ENCODE measurements around the gene NCBP1.
"Not testable (repeated sequence)": the region's sequence is repeated elsewhere in the genome, so short reads cannot be mapped to it uniquely, and the experiment has no call there.

NCBP1 gene

GRCh38 chr9:97682242-97682641 is 48.6 kb downstream of the NCBP1 start:
- no peak for DNase-seq

DNA sequence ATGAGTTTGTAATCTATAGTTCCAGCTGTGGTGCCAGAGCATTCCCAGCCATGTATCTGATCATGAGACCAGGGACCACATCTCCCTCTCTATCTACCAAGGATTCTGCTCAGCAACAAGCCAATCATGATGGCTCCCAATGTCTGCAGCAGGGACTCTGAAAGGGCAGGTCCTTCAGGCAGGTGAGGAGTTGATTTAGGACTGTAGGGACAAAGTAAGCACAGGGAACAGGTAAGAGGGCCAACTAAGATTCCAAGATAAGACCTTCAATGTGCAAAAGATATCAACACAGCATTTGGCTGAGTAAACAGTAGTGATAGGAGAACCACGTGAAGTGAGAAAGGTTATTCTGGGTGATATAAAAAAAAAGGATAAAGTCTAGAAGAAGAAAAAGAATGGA is 55.0 kb downstream of the NCBP1 start:
- DNase-seq: no peak

DNA sequence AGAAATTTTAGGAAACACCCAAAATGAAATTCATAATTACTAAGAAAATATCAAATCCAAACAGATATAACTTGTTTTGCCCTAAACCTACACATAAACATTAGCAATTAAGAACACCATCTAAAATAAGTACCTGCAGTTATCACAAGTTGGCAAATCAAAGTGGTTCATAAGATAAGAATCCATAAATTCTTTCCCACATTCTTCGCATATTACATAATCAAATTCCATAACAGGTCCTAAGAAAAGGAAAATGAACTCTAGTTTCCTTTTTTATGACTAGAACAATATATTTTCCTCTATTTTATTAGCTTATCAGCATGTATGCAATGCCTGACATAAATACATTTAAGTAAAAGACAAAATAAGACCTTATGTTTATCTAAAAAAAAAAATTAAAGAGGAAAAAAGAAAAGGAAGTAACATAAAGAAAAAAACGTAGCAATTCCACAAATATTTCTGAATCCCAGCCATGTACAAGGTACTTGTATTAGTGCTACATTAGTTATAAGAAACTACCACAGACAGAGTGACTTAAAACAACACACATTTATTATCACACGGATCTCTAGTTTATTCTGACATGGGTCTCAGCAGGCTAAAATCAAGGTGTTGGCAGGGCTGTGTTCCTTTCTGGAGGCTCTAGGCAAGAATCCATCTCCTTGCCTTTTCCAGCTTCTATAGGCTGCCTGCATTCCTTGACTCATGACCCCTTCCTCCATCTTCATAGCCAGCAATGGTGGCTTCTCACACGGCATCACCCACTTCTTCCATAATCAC is 56.0 kb downstream of the NCBP1 start:
- DNase-seq: no peak

GRCh38 chr9:97694769-97695168 is 61.1 kb downstream of the NCBP1 start:
- DNase-seq: no peak

- DNase-seq: no peak
Observed at GRCh38 chr9:97695390-97695789, 61.8 kb downstream of the NCBP1 start.

GRCh38 chr9:97695995-97696802 is 62.6 kb downstream of the NCBP1 start:
- DNase-seq: no peak

DNA sequence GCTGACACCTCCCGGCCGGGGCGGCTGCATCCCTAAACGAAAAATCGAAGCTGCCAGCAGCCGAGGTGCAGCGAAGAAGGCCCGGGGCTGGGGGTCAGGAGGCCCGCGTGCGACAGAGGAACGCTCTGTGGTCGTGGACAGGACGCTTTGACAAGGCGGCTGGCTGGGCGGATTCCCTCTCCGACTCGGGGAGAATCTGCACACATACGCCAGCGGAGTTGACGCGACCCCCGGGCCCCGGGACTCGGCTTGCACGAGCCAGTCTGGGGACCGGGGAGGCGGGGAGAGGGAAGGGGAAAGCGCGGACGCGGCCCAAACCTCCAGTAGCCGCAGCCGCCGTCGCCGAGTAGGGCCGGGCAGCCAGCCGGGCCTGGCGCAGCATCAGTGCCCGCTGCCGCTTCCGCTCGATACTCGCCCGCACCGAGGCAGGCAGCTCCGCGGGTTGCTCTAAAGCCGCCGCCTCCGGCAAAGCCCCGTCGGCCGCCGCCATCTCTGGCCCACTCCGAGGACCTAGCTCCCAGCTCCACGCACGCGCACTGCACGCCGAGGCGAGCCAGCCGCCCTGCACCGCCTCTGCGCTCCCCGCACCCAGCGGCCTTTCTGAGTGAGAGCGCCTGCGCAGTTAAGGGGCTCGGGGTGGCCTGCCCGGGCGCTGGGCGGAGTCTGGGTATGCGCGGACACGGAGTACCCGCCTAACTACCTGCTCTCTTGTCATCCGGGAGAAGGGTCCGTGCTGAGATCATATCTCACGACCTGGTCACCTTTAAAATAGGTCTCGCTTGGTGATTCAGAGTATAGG is 63.4 kb downstream of the NCBP1 start, which contains the start of gene XPA:
TSS of gene XPA (minus strand) at position 538 of the 799 bp plus-strand sequence. CDS start at position 490, 48 bp downstream.
- DNase-seq: peak; percentile 97 to 98

DNA sequence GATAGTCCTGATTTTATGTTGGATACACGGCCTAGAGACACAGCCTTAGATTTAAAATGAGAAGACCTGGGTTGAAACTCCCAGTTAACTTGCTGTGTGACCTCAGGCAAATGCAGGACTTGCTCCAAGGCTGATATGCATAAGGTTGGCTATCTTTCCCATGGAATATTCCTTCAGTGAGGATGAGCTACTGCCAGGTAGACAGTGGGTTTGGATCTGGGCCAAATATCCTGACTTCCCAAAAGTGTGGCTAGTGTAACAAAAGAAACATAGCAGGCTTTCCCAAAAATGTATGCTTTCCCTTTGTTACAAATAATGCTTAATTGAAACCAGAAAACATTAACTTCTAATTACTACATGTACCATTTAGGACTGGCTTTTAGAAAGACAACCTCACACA is 64.2 kb downstream of the NCBP1 start:
- DNase-seq: no peak

DNA sequence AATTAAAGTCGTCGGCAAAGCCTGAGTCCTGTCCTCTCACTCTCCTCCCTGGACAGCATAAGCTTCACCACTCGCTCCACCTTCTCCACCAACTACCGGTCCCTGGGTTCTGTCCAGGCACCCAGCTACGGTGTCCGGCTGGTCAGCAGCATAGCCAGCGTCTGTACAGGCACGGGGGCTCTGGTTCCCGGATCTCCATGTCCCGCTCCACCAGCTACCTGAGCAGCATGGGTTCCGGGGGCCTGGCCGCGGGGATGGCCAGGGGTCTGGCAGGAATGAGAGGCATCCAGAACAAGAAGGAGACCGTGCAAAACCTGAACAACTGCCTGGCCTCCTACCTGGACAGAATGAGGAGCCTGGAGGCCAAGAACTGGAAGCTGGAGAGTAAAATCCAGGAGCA is 65.2 kb downstream of the NCBP1 start:
- DNase-seq: no peak

GRCh38 chr9:97699281-97699680 is 65.7 kb downstream of the NCBP1 start:
- not testable (repeated sequence) for DNase-seq

- DNase-seq: not testable (repeated sequence)
Observed at GRCh38 chr9:97699824-97700223, 66.2 kb downstream of the NCBP1 start.

DNA sequence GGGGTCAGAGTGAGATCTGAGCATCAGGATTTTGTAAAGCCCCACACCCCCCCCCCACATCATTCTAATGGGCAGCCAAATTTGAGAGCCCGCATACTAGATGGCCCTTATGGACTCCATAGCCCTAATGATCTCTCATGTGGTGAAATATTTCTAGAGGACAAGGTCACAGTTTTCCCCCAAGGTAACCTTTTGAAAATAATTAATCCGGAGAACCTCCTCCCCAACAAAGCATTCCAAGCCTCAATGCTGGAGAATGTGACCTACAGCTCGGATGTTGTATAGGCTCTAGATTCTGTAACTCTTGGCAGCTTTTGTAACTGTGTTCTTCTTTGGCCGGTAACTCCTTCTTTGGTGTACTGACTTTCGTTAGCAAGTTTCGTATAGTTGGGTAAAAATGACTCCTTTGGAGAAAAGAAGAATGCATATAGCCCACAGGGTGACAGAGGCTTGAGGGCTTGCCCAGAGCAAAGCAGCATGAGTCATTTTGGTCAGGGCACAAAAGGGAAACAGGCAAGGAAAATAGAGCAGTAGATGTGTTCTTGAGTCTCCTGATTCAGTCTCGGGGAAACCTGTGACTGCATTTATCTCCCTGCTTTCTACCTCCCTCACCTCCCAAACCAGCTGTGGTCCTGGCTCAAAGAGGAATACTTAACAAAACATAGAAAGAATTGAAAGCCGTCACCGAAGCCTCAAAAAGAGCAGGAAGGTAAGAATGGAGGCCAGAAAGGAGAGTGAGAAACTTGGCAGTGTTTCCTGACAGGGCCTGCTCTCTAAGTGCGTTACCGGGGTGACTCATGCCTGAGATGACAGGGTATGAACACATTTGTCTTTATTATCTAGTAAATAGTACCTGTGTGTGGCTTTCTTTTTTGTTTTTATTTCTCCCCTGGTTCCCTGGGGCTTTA is 70.1 kb downstream of the NCBP1 start:
- DNase-seq: peak; percentile 57 to 59

DNA sequence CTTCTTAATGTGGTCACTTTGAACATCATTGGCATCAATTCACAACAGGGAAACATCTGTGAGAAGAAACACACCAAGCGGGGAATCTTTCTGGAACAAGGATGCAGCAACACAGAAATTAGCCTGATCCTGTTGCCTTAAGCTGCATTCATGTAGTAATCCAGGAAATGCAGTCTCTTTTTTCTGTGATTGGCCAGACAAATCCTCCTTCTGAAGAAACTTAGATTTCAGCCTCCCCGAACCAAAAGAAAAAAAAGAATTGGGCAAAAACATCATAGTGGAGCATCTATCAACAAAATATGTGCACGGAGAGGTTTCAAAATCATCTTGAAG is 70.7 kb downstream of the NCBP1 start:
- no peak for DNase-seq

GRCh38 chr9:97704851-97705250 is 71.2 kb downstream of the NCBP1 start:
- DNase-seq: no peak

GRCh38 chr9:97705354-97705950 is 71.8 kb downstream of the NCBP1 start:
- no peak for DNase-seq

DNA sequence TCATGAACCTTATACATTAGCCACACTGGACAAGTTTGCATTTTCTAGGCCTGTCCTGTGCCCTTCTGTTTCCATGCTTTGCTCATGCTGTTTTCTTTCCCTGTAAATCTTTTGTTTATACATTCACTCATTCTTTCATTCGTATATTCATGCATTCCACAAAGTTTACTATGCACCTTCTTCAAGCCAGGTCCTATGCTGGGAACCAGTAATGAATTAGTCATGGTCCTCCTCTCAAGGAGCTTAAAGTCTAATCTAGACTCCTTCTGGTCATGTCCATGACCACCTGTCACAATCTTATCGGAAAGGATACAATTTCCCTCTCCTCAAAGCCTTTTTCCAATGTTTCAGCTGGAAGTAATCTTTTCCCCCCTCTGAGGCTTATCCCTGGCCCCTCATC is 72.6 kb downstream of the NCBP1 start:
- no peak for DNase-seq

DNA sequence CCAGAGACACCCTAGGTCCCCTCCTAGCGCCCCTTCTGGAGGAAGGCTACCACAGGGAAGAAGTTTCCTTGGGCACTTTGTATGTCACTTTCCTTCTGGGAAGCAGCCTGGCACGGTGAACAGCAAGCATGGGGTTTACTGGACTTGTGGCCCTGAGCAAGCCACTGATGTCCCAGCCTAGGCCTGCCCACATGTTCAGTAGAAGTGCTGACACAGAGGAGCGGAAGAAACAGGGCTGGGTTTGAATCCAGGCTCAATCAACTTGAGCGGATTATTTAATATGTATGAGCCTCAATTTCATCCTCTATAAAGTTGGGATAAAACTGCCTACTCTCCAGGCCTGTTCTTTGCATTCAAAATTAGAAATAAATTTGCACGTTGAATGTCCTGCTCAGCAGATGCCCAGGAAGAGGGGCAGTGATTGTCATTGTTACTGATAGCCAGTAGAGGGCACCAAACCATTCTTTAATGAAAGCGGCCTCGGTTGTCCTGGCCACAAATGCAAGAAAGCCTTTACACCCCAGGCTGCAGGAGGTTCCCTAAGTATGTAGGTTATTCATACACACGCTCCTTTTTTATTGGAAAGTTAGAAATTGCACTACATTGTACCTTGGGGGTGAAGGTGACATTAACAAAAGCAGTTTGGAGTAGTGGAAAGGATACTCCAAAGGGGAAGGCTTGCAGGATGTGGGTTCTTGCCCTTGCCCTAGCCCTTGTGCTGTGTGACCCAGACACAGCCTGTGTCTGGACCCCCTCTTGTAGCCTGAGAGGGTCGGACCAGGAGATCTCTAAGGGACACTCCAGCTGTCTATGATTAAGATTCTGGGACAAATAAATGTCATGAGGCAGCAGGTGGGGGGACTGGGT is 77.0 kb downstream of the NCBP1 start:
- peak; percentile 36 to 37 for DNase-seq

DNA sequence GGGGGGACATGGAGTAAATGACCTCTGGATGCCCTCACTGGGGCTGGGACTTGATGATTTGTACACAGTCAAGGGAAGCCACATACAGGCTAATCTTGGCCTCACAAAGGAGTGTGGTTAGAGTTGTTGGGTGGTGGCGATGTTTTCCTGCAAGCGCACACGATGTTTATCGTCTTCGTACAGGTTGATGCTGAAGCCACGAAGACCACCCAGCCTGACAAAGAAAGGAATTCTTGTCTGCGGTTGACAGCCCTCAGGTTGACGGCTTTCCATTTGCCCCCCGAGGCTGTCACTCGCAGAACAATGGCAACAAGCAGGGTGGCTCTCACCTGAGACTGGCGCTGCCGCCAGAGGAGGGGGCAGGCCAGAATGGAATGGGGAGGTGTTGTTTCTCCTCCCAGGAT is 77.6 kb downstream of the NCBP1 start:
- no peak for DNase-seq

DNA sequence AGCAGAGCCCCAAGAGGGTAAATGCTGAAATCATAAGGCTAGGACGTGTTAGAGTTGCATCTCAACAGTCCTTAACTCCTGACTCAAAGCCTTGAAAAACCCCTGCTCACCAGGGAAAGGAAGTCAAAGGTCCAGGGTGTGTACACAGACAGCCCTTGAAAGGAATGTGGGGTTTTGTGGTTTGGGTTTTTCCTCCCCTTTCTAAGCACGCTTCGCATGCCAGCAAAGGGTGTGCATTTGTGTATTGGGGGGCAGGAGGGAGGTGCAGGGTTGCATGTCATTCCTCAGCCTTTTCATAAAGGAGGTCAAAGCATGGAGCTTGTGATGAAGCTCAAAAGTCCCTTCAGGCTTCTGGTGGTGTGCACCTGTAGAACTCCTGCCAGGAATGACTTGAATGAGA is 80.8 kb downstream of the NCBP1 start:
- no peak for DNase-seq

DNA sequence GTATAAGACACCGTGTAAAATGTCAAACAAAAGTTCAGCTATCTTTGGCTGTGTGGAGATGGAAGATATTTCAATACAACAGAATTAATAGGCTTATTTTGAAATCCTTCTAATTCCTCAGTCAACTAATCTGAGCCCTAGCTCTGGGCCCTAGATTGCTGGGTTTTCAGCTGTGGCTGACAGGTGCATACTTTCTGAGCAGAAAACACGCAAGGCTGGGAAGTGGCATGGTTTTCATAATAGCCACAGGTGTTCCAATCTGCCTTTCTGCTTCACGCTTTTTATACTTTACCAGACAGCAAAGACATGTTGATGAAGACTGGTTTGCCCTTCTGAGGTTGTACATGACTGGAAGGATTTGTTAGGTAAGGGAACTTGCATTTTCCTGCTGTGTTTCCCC is 84.2 kb downstream of the NCBP1 start:
- no peak for DNase-seq

DNA sequence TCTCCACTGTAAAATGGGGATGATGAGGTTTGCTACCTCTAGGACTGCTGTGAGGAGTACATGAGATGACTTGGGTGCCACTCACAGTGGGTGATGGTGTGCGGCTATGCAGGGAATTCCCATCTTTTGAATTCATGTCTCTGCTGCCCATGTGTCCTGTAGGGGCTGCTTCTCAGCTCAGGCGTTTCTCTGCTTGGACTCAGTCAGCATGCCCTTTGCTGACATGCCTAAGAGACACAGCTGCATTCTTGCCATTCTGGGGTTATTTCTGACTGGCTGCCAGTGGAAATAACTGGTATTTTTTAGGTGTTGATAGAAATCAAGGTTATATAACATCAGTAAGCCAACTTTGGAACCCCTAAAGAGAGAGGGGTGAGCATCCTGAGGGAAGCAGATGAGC is 87.8 kb downstream of the NCBP1 start:
- DNase-seq: no peak
